ENCODE measurements around the gene LRCH3. TPM values are rescaled to one million over a fixed set of nuclear protein-coding genes. Genes with fewer than 3 reads are reported as not detected.

The LRCH3 gene
- total and polyA plus RNA-seq, 2 of the 13 experiments (the other 11 are each of a cell fraction or from before 2014, with no cell fraction given), result 25.5 to 103 TPM

- TF ChIP-seq ZMAT3 (CRISPR knock-in tag; conservative IDR thresholded peaks at IDR 0.05) (peak; percentile 76), SIX4 (CRISPR knock-in tag; IDR thresholded peaks at IDR 0.05) (peak; percentile 8; the same call in 1 of the 2 replicates), MYC (CRISPR knock-in tag; IDR thresholded peaks at IDR 0.05; ENCODE audit: borderline replicate concordance) (no peak), ZNF687 (CRISPR knock-in tag; IDR thresholded peaks at IDR 0.05) (peak; percentile 96), YY1 (IDR thresholded peaks at IDR 0.05; ENCODE audit: insufficient read depth, insufficient replicate concordance, low read depth, low read length) (peak; percentile 18), POLR2AphosphoS5 (IDR thresholded peaks at IDR 0.05; ENCODE audit: low read depth, low read length) (peak; percentile 49), FIP1L1 (IDR thresholded peaks at IDR 0.05; ENCODE audit: borderline replicate concordance, insufficient read depth, low read depth, low read length) (no peak), ZSCAN25 (CRISPR knock-in tag; IDR thresholded peaks at IDR 0.05) (no peak), ATF2 (CRISPR knock-in tag; IDR thresholded peaks at IDR 0.05) (no peak), SAFB2 (CRISPR knock-in tag; IDR thresholded peaks at IDR 0.05; ENCODE audit: borderline replicate concordance, low read depth) (no peak), TSC22D2 (CRISPR knock-in tag; IDR thresholded peaks at IDR 0.05; ENCODE audit: borderline replicate concordance) (no peak), ZNF512 (CRISPR knock-in tag; IDR thresholded peaks at IDR 0.05) (no peak), RBAK (CRISPR knock-in tag; IDR thresholded peaks at IDR 0.05) (no peak), PTBP1 (IDR thresholded peaks at IDR 0.05; ENCODE audit: low read depth, low read length, poor library complexity, severe bottlenecking) (peak; percentile 6), ZNF260 (CRISPR knock-in tag; IDR thresholded peaks at IDR 0.05; ENCODE audit: borderline replicate concordance, low read depth) (no peak), ZFAT (CRISPR knock-in tag; conservative IDR thresholded peaks at IDR 0.05) (0 out of 2 replicates have a peak, but pooled peaks have one; percentile 38), SP5 (CRISPR knock-in tag; IDR thresholded peaks at IDR 0.05; ENCODE audit: borderline replicate concordance, low read depth) (no peak), ZNF772 (CRISPR knock-in tag; IDR thresholded peaks at IDR 0.05) (peak; percentile 90), ZNF124 (CRISPR knock-in tag; IDR thresholded peaks at IDR 0.05) (no peak), BORCS8-MEF2B (CRISPR knock-in tag; IDR thresholded peaks at IDR 0.05) (peak; percentile 74; the same call in 1 of the 2 replicates), ZNF563 (CRISPR knock-in tag; IDR thresholded peaks at IDR 0.05) (peak; percentile 87), SP4 (CRISPR knock-in tag; IDR thresholded peaks at IDR 0.05) (peak; percentile 73)
Measured at GRCh38 chr3:197749601-197750395, 41.3 kb upstream of the LRCH3 start, which contains the start of gene FYTTD1 (continued).
